ENCODE data around the gene PTPRT. TPM values are rescaled to one million over a fixed set of nuclear protein-coding genes. Genes with fewer than 3 reads are reported as not detected.

Gene PTPRT
- total RNA-seq, 6 experiments from 2014 or later: not detected

GRCh38 chr20:42051921-42052320 lies 1137.8 kb downstream of the PTPRT start:
- H3K27ac Mint-ChIP-seq: no peak overlapping the region
- peaks cover 2% of the 10 kb centered on the region; the same call in 1 of the 2 replicates for H3K27me3 Mint-ChIP-seq (ENCODE audit: insufficient read depth)
- peaks cover 50% of the 10 kb centered on the region for H3K9me3 Mint-ChIP-seq
- no peak overlapping the region for H3K4me3 Mint-ChIP-seq
- H3K36me3 Mint-ChIP-seq (ENCODE audit: low read depth): no peaks in the 10 kb centered on the region
- TF ChIP-seq CTCF (IDR thresholded peaks at IDR 0.05): no peak
- no peaks in the 10 kb centered on the region for H3K4me1 Mint-ChIP-seq (ENCODE audit: low read depth)
- DNase-seq: no peak

GRCh38 chr20:42046371-42047085 lies 1143.2 kb downstream of the PTPRT start:
- Mint-ChIP-seq H3K9me3 (peaks cover 34% of the 10 kb centered on the region), H3K4me1 (ENCODE audit: low read depth) (no peaks in the 10 kb centered on the region), H3K27me3 (ENCODE audit: insufficient read depth) (no peaks in the 10 kb centered on the region; the same call in 1 of the 2 replicates), H3K27ac (no peak overlapping the region), H3K36me3 (ENCODE audit: low read depth) (no peaks in the 10 kb centered on the region), H3K4me3 (no peak overlapping the region)
- DNase-seq: no peak
- TF ChIP-seq CTCF (IDR thresholded peaks at IDR 0.05): no peak

- no peaks in the 10 kb centered on the region; the same call in 1 of the 2 replicates for H3K27me3 Mint-ChIP-seq (ENCODE audit: insufficient read depth)
- no peaks in the 10 kb centered on the region for H3K36me3 Mint-ChIP-seq (ENCODE audit: low read depth)
- H3K4me3 Mint-ChIP-seq: no peak overlapping the region
- DNase-seq: no peak
- no peak overlapping the region for H3K27ac Mint-ChIP-seq
- no peaks in the 10 kb centered on the region for H3K4me1 Mint-ChIP-seq (ENCODE audit: low read depth)
- H3K9me3 Mint-ChIP-seq: peaks cover 31% of the 10 kb centered on the region
- no peak for TF ChIP-seq CTCF (IDR thresholded peaks at IDR 0.05)
These were observed 1145.8 kb downstream of the PTPRT start for GRCh38 chr20:42043921-42044320.

- H3K9me3 Mint-ChIP-seq: peaks cover 28% of the 10 kb centered on the region
- no peak overlapping the region for H3K4me3 Mint-ChIP-seq
- no peak overlapping the region for H3K27ac Mint-ChIP-seq
- H3K36me3 Mint-ChIP-seq (ENCODE audit: low read depth): no peaks in the 10 kb centered on the region
- TF ChIP-seq CTCF (IDR thresholded peaks at IDR 0.05): no peak
- DNase-seq: no peak
- no peaks in the 10 kb centered on the region; the same call in 1 of the 2 replicates for H3K27me3 Mint-ChIP-seq (ENCODE audit: insufficient read depth)
- no peaks in the 10 kb centered on the region for H3K4me1 Mint-ChIP-seq (ENCODE audit: low read depth)
These were observed 1148.6 kb downstream of the PTPRT start for GRCh38 chr20:42041000-42041565.

GRCh38 chr20:42027746-42028268 lies 1161.9 kb downstream of the PTPRT start:
- H3K9me3 Mint-ChIP-seq: peaks cover 61% of the 10 kb centered on the region
- DNase-seq: no peak
- no peak for TF ChIP-seq CTCF (IDR thresholded peaks at IDR 0.05)
- no peak overlapping the region for H3K4me3 Mint-ChIP-seq
- no peaks in the 10 kb centered on the region for H3K4me1 Mint-ChIP-seq (ENCODE audit: low read depth)
- H3K27ac Mint-ChIP-seq: no peak overlapping the region
- H3K36me3 Mint-ChIP-seq (ENCODE audit: low read depth): no peaks in the 10 kb centered on the region
- H3K27me3 Mint-ChIP-seq (ENCODE audit: insufficient read depth): no peaks in the 10 kb centered on the region
